Right cardiac atrium (tissue), 5 donors: ENCODE measurements around the gene EFNA4. TPM values are rescaled to one million over a fixed set of nuclear protein-coding genes. Genes with fewer than 3 reads are reported as not detected.

Source experiments
- ATAC-seq, 2 donors: fragments of 200-7000 bp; cut with Tn5 transposase; one replicate each; pipeline versions ENCODE4 v1.8.0 to v1.9.1; 2020; ENCODE audit warnings: moderate library complexity in 2 of 2, mild to moderate bottlenecking in 1 of 2
- DNase-seq, 3 donors: peaks; one replicate each; pipeline ENCODE4 v3.0.0-alpha.2; 2020
- H3K27ac ChIP-seq: one replicate; pipeline ENCODE4 v1.5.1; 2013; ENCODE audit warnings: mild to moderate bottlenecking, low read length, control low read depth, moderate library complexity
- H3K27me3 ChIP-seq: one replicate; pipeline ENCODE4 v1.6.1; 2013; ENCODE audit not compliant: control insufficient read depth, insufficient read depth
- H3K4me1 ChIP-seq: one replicate; pipeline ENCODE4 v1.6.1; 2013; ENCODE audit warnings: low read length; ENCODE audit not compliant: control insufficient read depth, insufficient read depth
- H3K4me3 ChIP-seq: one replicate; pipeline ENCODE4 v1.5.1; 2013; ENCODE audit warnings: low read length, control low read depth
- H3K9me3 ChIP-seq: one replicate; pipeline ENCODE4 v1.6.1; 2013; ENCODE audit warnings: low read length; ENCODE audit not compliant: control insufficient read depth
- WGBS: extraction: QIAGEN DNeasy Blood & Tissue Kit; methylation state at CpG from one replicate; pipeline ENCODE4 v1.1.7; 2013; 5-methylcytosine and 5-hydroxymethylcytosine counted together
- intact Hi-C, 4 donors: fragments of 100-400 bp; cut with DNase I; formaldehyde crosslinking; loops; one replicate each; pipeline versions ENCODE4 v1.11.0 to v1.14.0; 2022 to 2023
- polyA plus RNA-seq: library from polyadenylated mRNA; stranded (reverse); fragments of 200-250 nt; gene quantifications from one replicate; pipeline ENCODE4 v1.2.3, GENCODE V29; 2013
- total RNA-seq, 4 donors: library from RNA; stranded (reverse); fragmentation: NEBNext Ultra II Directional; extraction: Animal tissue kit (Norgen Biotek cat#: 25700); gene quantifications; one replicate each; pipeline ENCODE4 v1.2.1, GENCODE V29; 2021
- donor health status: healthy with polysubstance abuse.
- donor health status: DM: no; HTN: yes; CAD: no.
- donor health status: DM: no; HTN: no; CAD: no.
- donor health status: DM: no; HTN: yes; CAD: no; lungs with severe emphysema.
- donor health status: DM: yes; HTN: yes; CAD: no.

EFNA4 gene
- total and polyA plus RNA-seq, 5 donors, result 3.0 to 4.2 (median 3.5) TPM

DNA sequence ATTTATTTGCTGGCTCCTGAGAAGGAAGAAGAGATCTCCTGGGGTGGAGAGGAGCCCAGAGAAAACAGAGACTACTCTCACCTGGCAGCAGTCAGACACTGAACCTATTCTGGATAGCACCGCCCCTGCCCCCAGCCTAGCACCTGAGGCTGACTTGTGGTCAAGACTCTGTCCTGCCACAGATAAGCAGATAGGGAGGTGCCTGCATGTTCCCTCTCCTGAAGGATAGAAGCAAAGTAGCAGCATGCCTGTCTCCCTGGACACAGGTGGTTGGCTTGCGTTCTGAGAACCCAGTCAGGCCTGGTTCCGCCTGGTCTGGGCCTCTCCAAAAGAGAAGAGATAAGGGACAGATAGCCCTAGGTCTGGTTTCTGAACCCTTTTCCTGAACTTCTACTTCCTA lies 13.8 kb downstream of the EFNA4 start:
- Histone ChIP-seq H3K27ac (no peak overlapping the region), H3K4me3 (no peak overlapping the region), H3K9me3 (no peaks in the 10 kb centered on the region), H3K4me1 (peaks cover 3% of the 10 kb centered on the region), H3K27me3 (no peaks in the 10 kb centered on the region)
- intact Hi-C loops, result loop anchor here in 1 of 4 donors (10.0 kb wide), 1 partner anchor 523 kb away; the partner anchor contains the start of gene UBE2Q1
- DNase-seq (peak in 1 of 3 donors; percentile 1), ATAC-seq (no peak)
- 80% methylated on average over 3 of the region's 3 CpGs for WGBS

DNA sequence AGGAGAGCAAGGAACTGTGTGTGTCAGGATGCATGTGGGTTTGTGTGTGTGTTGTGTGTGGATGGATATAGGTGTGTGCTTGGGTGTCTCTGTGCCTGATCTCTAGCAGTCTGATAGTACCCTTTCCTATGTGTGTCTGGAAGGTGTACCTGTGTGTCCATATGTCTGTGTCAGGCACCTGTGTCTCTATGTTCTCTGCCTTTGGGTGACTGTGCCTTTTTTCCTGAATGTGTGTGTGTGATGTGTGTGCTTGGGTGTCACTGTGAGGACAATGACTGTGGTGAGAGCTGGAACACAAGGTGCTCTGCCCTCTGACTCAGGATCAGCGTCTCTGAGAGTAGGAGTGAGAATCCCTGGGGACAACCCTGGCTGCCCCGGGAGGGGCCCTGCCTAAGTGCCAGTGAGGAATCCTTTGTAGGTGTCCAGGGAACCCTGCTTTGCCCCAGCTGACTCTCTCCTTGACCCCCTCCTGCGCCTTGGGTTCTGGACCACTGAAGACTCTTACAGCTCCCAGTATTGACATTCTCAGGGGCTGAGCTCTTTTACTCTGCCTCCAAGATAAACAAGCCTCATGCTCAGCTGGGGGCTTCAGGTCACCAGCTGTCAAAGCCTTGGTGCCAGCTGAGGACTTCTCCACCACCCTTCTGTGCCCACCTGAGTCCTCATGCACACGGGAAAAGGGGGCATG lies 14.4 kb downstream of the EFNA4 start:
- Histone ChIP-seq H3K4me3 (no peak overlapping the region), H3K27ac (no peak overlapping the region), H3K9me3 (no peaks in the 10 kb centered on the region), H3K4me1 (peaks cover 3% of the 10 kb centered on the region), H3K27me3 (no peaks in the 10 kb centered on the region)
- intact Hi-C loops, result loop anchor here in 1 of 4 donors (10.0 kb wide), 1 partner anchor 523 kb away; the partner anchor contains the start of gene UBE2Q1
- peak in 2 of 3 donors; percentile 46 to 50 for DNase-seq
- no peak for ATAC-seq
- WGBS, result 64% methylated on average over 4 of the region's 4 CpGs

DNA sequence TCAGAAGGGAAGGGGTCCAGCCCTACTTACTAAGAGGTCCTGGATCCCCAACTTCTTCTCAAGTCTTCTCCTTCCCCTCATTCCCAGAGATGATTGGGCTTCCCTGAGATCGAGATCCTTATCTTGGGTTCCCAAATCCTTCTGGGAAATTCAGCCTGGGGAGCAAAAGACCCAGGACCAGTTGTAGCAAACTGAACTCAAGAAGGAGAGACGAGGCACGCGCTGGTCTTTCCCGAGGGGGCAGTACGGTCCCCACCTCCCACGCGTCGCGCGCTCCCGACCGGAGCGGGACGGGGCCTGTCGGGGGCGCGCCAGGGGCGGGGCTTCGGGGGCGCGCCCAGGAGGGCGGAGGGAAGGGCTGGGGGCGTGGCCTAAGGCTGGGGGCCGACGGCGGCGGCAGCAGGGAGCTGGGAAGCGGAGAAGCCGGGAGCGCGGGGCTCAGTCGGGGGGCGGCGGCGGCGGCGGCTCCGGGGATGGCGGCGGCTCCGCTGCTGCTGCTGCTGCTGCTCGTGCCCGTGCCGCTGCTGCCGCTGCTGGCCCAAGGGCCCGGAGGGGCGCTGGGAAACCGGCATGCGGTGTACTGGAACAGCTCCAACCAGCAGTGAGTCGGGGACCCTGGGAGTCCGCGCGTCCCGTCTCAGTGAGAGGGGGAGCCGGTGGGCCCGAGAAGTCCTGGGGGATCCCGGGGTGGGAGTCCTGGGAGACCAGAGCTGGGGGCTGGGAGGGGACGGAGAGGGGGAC lies 15.1 kb downstream of the EFNA4 start, which contains the start of gene EFNA3:
EFNA3 (plus strand) TSS at position 369 of the 741 bp plus-strand sequence; CDS start at position 474, 105 bp downstream.
- Histone ChIP-seq H3K27me3 (no peaks in the 10 kb centered on the region), H3K4me1 (peaks cover 3% of the 10 kb centered on the region), H3K27ac (no peak within 1 kb of the TSS), H3K4me3 (peak within 1 kb of the TSS; percentile 43), H3K9me3 (no peaks in the 10 kb centered on the region)
- ATAC-seq (peak; percentile 78 to 83), DNase-seq (peak; percentile 82 to 92 (median 90))
- under 1% methylated on average over 57 of the region's 59 CpGs for WGBS
- intact Hi-C loops, result loop anchor here in 1 of 4 donors (10.0 kb wide), 1 partner anchor 524 kb away; the partner anchor contains the start of gene UBE2Q1

DNA sequence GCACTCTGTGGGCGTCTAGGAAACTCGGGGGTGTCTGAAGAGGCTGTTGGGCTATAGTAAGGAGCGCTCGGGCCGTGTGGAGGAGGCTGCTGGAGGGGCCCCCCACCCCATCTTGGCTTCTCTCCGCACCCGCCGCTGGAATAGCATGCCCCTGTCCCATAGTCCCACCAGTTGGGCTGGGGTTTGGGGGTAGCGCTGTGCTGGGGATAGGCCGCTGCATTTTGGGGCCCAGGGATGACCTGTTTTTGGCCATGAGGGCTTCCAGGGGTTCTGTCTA lies 15.6 kb downstream of the EFNA4 start:
- intact Hi-C loops, result loop anchor here in 1 of 4 donors (10.0 kb wide), 1 partner anchor 524 kb away; the partner anchor contains the start of gene UBE2Q1
- peaks cover 3% of the 10 kb centered on the region for H3K4me1 ChIP-seq
- no peak for DNase-seq

DNA sequence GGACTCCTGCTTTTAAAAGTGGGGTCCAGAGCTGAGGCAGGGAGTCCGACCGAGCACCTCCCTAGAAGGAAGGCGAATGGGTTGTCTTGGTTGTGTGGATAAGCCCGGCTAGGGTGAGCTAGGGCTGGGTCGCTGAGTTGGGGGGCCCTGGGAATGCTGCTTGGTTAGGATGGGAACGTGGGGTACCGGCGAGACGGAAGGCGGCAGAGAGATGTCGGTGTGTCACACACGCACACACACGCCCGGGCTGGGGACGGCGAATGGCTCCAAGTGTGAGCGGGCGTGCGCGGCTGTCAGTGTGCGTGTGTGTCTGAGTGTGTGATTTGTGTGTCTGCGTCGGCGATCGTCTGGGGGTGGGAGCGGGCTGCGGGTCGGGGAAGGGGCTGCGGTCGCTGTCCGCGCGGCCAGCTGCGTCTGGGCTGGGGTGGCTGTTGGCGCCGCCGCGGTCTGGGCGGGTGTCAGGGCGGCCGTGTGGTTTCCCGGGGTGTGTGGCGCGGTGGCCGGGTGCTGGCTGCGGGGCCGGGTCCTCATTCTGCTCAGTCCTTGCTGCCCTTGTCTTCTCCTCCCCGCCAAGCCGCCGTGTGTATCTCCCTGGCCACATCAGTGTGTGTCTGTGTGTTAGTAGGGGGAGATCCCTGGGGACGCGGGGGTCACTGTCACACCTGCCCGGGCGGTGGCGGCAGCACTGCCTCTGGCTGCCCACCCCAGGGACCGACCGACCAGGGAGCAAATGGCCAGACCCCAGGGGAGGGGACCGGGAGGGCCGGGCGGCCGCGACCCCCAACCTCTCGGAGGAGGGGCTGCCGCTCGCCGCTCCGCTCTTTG lies 16.2 kb downstream of the EFNA4 start:
- Histone ChIP-seq H3K4me1 (peaks cover 3% of the 10 kb centered on the region), H3K27ac (no peak overlapping the region), H3K27me3 (no peaks in the 10 kb centered on the region), H3K9me3 (no peaks in the 10 kb centered on the region), H3K4me3 (peak overlapping the region; percentile 1)
- WGBS, result under 1% methylated on average over 67 of the region's 67 CpGs
- ATAC-seq (no peak), DNase-seq (peak in 2 of 3 donors; percentile 70 to 73)
- intact Hi-C loops, result loop anchor here in 2 of 4 donors (5.0 to 10.0 kb wide), 2 partner anchors 32 to 525 kb away; partner anchors contain the start of gene UBE2Q1 (in 1 of the 2)

More for the DNA sequence above, 15.6 kb downstream of the EFNA4 start:
- H3K27ac ChIP-seq, result no peak overlapping the region
- peak overlapping the region; percentile 43 for H3K4me3 ChIP-seq
- no peaks in the 10 kb centered on the region for H3K27me3 ChIP-seq
- H3K9me3 ChIP-seq, result no peaks in the 10 kb centered on the region
- peak in 1 of 2 donors; percentile 2 for ATAC-seq
- 3% methylated on average over 10 of the region's 10 CpGs for WGBS

DNA sequence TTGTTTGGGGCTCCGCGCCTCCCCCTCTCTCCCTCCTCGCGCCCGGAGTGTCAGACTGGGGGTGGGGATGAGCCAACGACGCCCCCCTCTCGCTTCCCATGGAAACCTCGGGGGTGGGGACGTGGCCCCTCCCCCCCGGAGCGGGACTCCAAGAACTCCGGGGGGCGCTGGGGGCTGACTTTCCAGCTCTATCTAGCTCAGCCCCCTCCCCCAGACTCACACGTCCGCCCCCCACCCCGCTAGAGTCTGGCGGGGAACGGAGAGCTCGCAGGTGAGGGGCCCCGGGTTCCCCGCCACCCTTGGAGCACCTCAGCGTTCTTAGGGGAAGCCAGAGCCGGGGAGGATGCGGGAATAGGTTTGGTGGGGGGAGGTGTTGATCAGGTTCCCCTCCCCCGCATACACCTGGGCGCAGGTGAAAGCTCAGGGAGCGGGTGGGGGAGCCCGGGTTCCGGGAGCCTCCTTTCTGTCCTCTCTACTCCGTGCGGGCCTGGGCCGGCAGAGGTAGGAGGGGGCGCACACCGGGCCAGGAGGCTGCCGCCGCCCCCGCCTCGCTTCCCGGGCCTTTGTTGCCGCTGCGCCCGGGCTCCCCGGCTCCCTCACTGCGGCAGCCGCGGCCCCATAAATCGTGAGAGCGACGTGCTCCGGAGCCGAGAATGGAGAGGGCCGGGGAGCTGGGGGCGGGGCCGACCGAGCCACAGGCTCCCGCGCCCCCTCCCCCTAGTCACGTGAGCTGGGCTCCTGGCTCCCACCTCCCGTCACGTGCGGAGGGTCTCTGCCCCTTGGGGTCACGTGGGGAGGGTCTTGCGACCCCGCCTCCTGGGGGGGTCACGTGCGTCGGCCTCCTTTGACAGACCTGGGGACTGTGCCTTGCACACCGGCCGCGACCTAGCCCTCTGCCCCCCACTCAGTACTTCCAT lies 17.0 kb downstream of the EFNA4 start:
- no peaks in the 10 kb centered on the region for H3K9me3 ChIP-seq
- H3K27ac ChIP-seq, result no peak overlapping the region
- no peaks in the 10 kb centered on the region for H3K27me3 ChIP-seq
- peak in 2 of 3 donors; percentile 62 to 68 for DNase-seq
- peaks cover 3% of the 10 kb centered on the region for H3K4me1 ChIP-seq
- H3K4me3 ChIP-seq, result peak overlapping the region; percentile 8
- ATAC-seq, result no peak
- WGBS, result under 1% methylated on average over 71 of the region's 71 CpGs
- intact Hi-C loops, result loop anchor here in 1 of 4 donors (5.0 kb wide), 1 partner anchor 33 kb away; no protein-coding TSS in a partner anchor

DNA sequence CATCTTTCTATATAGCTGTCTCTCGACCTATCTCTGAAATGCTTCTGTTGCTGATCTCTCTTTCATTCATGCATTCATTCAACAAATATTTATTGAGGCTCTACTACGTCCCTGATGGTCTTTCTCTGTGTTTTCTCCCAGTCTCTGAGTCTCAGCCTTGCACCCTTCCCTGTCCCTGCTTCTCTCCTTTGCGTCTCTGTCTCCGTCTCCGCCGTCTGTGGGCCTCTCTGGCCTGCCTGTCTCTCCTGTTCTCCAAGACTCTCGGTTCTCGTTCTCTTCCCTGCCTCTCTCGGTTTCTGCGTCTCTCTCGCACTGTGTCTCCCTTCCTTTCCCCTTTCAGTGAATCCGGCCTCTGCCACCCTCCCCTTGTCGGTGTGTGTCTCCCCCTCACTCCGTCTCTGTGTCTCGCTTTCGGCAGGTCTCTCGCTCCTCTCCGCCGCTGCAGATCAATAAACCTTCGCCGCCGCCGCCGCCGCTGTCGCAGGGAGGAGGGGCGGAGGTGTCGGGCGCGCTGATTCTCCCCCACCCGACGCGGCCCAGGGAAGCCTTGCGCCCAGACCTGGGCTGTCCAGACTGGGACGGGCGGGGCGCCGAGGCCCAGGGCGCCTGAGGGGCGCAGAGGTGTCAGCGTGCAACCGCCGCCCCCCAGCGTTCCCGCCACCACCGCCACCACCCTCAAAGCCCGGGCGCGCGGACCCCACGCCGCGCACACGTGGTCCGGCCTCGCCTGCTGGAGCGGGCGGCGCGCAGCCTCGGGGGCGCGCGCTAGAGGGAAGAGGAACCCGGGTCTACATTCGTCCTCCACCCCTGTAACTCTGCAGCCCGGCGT lies 18.1 kb downstream of the EFNA4 start:
- H3K4me1 ChIP-seq, result peaks cover 3% of the 10 kb centered on the region
- H3K27me3 ChIP-seq, result no peaks in the 10 kb centered on the region
- DNase-seq (peak in 2 of 3 donors; percentile 54 to 60), ATAC-seq (no peak)
- intact Hi-C loops, result loop anchor here in 2 of 4 donors (2.0 to 5.0 kb wide), 2 partner anchors 15 to 34 kb away; no protein-coding TSS in a partner anchor
- no peak overlapping the region for H3K27ac ChIP-seq
- no peaks in the 10 kb centered on the region for H3K9me3 ChIP-seq
- WGBS, result 3% methylated on average over 68 of the region's 68 CpGs
- H3K4me3 ChIP-seq, result peak overlapping the region; percentile 18

DNA sequence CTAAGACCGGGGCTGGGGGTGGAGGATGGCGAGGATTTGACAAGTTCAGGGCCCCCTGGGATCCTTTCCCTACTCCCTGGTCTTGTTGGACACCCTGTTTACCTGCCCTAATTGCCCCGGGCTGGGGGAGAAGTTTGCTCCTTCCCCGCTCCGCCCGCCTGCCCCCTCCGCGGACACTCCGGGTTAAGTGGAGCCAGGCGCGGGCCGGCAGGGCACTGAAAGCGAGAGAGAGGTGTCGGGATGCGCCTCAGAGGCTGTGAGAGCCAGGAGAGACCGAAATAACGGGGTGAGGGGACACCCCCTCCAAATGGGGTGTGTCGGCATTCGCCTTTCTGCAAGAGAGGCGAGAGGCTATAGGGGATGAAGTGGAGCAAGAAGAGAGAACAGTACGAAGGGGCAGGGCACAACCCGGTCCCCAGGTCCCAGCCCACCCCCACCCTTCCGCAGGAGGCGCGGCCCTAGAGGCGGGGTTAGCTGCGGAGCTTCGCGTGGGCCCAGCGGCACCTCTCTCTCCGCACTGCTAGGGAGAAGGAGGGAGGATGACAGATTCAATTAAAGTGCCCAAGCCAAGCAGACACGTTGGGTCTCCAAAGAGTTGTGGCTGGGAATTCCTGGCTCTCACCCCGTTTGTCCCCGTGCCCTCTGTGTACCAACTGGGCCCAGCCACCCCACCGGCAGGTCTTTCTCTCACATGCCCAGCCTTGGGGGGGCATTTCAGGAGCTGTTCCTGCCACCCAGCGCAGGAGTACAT lies 18.9 kb downstream of the EFNA4 start:
- H3K9me3 ChIP-seq, result no peaks in the 10 kb centered on the region
- peaks cover 3% of the 10 kb centered on the region for H3K4me1 ChIP-seq
- ATAC-seq (no peak), DNase-seq (peak in 1 of 3 donors; percentile 55)
- peak overlapping the region; percentile 18 for H3K4me3 ChIP-seq
- WGBS, result 5% methylated on average over 36 of the region's 36 CpGs
- H3K27me3 ChIP-seq, result no peaks in the 10 kb centered on the region
- no peak overlapping the region for H3K27ac ChIP-seq
- intact Hi-C loops, result loop anchor here in 2 of 4 donors (2.0 to 5.0 kb wide), 2 partner anchors 16 to 35 kb away; no protein-coding TSS in a partner anchor
